GM19463 (cell line): ENCODE measurements around the gene NPIPB8.
"Not testable (repeated sequence)": the region's sequence is repeated elsewhere in the genome, so short reads cannot be mapped to it uniquely, and the experiment has no call there.

Experiments used
- ATAC-seq: cut with Tn5 transposase; IDR thresholded peaks from one replicate; pipeline ENCODE4 v1.9.1; 2021; ENCODE audit warnings: mild to moderate bottlenecking, moderate library complexity; ENCODE audit not compliant: unreplicated experiment

NPIPB8 gene

GRCh38 chr16:28637765-28638164 lies at the start of gene NPIPB8:
Gene NPIPB8 (plus strand): TSS chr16:28638065. CDS start chr16:28638361, 296 bp downstream.
- ATAC-seq = not testable (repeated sequence)

DNA sequence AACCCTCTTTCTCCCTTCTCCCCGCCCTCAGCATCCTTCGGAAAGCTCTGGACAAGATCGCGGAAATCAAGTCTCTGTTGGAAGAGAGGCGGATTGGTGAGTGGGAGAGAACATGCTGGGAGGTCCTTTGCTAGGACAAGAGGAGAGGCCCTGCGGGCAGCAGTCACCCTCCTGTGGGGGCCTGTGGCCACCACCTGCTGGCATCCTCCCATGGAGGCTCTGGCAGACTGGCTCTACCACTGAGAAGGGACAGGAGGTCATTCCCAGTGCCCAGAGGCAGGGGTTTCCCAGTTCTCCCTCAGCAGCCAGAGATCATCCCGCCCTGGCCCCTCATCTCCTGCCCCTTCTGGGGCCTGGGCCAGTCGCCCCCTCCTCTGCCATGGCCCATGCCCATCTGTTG lies 48.8 kb upstream of the NPIPB8 start:
- no peak for ATAC-seq

- ATAC-seq = no peak
Observed at GRCh38 chr16:28589930-28590329, 47.9 kb upstream of the NPIPB8 start.

GRCh38 chr16:28590384-28591340 lies 47.2 kb upstream of the NPIPB8 start:
- ATAC-seq = no peak

- no peak for ATAC-seq
Observed at GRCh38 chr16:28591355-28591754, 46.5 kb upstream of the NPIPB8 start.

GRCh38 chr16:28592511-28592910 lies 45.4 kb upstream of the NPIPB8 start:
- no peak for ATAC-seq

DNA sequence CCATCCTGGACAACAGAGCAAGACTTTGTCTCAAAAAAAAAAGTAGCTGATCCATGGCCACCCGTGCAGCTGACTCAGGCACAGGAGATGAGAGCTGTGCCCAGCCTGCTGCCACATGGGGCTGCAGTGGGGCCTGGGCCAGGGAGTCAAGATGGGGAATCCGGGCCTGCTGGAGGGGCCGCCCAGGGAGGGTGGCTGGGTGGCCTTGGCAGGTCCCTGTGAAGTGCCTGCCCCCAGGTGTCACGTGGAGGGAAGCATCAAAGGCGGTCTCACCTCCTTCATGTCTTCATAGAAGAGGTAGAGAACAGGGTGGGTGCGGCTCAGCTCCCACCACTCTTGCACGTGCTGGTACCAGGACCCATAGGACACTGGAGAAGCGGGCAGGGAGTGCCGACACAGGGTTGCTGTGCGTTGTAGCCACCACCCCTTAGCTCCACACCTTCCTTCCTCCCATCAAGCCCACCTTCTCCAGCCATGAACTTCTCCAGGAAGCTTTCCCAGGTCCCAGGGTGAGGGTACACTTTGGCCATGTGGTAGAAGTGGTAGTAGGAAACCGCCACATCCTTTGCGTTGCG lies 44.8 kb upstream of the NPIPB8 start:
- ATAC-seq = no peak

- ATAC-seq = not testable (repeated sequence)
Observed at GRCh38 chr16:28595451-28595850, 42.4 kb upstream of the NPIPB8 start.

GRCh38 chr16:28596115-28596630 lies 41.7 kb upstream of the NPIPB8 start:
- no peak for ATAC-seq

GRCh38 chr16:28596840-28597691 lies 40.8 kb upstream of the NPIPB8 start, which contains the start of gene SULT1A2:
Gene SULT1A2 (minus strand): TSS chr16:28597050. CDS start chr16:28595930, 1,120 bp downstream.
- ATAC-seq = no peak

DNA sequence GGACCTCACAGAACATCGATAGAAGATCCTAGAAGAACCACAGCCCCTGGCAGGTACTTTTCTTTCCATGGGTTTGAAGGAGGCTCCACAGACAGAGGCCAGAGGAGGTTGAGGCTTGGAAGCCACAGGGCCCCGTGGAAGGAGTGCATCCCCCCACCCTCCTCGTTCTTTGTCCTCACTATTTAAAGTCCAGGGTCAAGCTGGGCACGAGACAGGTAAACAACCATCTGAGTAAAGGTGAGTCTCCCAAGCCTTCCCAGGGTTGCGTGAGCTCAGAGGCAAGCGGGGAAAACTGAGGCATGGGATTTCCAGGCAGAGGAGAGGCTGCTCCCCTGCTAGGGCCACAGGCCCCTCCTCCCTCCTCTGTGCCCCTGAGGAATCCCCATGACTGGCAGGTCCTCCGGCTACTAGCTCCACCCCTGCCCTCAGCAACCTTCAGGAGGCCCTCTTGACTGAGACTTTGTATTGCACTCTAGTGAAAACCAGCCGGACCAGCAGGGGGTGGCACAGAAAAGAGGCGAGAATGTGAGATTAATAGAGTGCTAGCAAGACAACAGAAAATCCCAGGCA lies 40.1 kb upstream of the NPIPB8 start:
- ATAC-seq = no peak

GRCh38 chr16:28599377-28600285 lies 38.2 kb upstream of the NPIPB8 start:
- ATAC-seq = not testable (repeated sequence)

DNA sequence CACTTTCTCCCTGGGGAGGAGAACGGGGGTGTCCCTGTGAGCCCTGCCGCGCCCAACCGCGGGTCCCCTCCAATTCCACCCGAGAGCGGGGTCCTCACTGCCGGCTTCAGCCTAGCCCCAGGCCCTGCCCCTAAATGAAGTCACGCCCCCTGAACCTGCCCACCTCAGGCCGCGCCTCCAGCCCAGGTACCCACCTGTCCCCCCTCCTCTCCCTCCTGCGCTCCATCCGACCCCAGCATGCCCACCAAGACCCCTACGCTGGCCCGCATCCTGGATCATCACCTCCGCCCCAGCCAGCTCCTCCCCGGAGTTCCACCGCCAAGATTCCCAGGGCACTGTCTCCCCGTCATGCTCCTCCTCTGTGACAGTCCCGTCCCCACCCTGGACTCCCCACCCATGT lies 36.9 kb upstream of the NPIPB8 start:
- ATAC-seq = not testable (repeated sequence)

- ATAC-seq = not testable (repeated sequence)
Observed at GRCh38 chr16:28601589-28601988, 36.3 kb upstream of the NPIPB8 start.

DNA sequence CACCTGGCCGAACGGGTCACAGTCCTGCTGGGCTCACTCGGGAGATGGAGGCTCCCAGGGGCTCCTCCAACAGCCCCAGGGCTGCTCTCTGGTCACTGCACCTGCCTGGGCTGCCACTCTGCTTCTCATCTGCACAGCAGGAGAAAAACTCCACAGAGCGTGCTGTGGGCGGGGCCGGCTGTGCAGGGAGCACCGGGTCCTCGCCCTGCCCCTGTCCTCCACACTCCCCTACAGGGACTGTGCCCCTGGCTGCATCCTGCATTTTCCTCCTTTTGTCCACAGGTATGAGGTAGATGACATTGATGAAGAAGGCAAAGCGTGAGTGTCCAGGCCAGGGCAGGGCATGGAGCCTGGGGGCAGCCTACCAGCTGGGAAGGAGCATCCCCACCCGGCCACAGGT lies 35.8 kb upstream of the NPIPB8 start:
- ATAC-seq = not testable (repeated sequence)

DNA sequence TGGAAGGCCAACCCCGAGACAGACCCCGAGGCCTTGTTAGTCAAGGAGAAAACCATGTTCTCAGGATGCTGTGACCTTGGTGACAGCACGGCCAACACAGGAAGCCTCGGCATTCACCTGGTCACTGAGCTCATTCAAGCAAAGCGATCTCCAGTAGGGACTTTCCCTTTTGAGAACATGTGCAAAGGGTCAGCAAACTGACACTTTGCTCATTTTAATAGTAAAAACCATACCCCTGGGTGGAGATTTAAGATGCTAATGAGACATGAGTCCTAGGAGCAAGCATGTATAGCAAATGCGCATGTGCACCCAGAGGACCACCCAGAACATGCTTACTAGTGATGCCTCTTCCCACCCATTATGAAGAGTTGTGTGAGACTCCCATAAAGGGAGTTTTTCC lies 35.3 kb upstream of the NPIPB8 start:
- no peak for ATAC-seq

DNA sequence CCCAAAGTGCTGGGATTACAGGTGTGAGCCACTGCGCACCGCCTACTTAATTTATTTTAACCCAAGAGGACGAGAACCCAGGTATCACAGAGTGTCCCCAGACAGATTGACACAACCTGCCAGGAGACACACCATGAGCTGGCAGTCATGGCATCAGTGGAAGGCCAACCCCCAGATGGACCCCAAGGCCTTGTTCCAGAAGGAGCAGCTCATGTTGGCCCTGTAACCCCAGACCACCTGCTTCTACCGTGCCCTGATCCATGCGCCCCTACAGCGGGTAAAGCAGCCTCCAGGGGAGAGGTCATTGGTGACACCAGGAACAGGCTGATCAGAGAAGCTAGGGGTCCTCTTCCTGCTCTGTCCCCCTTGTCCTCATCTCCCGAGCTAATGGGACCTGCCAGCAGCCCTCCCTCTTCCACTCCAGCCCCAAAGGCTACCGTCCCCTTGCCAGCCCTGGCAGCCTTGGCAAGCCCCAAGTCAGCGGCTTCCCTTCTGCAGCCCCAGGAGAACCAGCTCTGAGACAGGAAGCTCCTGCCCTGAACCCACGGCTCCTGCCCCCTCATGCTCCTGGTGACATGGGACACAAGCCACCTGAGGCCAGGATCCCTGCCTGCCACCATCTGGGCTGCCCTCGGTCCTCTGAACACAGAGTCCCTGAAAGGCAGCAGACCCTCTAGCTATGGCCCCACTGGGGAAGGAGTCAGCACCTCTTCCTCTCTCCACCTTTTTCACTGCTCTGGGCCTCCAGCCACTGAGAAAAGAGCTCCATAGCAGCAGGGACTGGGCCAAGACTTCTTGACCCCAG lies 34.3 kb upstream of the NPIPB8 start:
- no peak for ATAC-seq

DNA sequence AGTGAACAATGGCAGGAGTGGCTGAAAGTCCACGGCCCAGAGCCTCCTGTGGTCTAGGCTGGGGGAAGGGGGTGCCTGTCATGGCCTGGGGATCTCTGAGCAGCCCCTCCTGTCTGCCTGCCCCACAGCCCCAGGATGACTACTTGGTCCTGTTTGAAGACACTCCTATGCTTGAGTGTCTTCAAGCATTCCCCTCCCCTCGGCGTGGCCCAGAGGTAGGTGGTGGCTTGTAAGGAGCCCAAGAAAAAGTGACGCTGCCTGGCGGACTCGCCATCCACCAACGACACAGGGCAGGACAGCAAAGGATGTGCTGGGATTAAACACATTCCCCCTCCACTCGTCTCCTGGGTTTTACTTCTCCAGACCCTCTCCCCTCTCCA lies 33.7 kb upstream of the NPIPB8 start:
- ATAC-seq = no peak
